Measurements from ENCODE around the gene SLX4. TPM values are rescaled to one million over a fixed set of nuclear protein-coding genes. Genes with fewer than 3 reads are reported as not detected.

The SLX4 gene
- total RNA-seq, 1 experiment from 2014 or later = 5.1 TPM

- no peaks in the 10 kb centered on the region for H3F3A ChIP-seq (ENCODE audit: low read length, unreplicated experiment)
- H2AFZ ChIP-seq (ENCODE audit: low read length) = no peak overlapping the region
- CTCF ChIA-PET = interaction anchor here (0.7 kb wide), 1 partner anchor 28 kb away, joined by 3 read pairs; no protein-coding TSS in a partner anchor
- no peak for ATAC-seq
- H3K9ac ChIP-seq (ENCODE audit: low read length) = no peak overlapping the region
- intact Hi-C loops (cut with micrococcal nuclease) = no loop called here
- no peak overlapping the region for H3K27ac ChIP-seq (ENCODE audit: low read length)
- H3K9me3 ChIP-seq (ENCODE audit: low read length) = no peaks in the 10 kb centered on the region
- no peaks in the 10 kb centered on the region for H3K9me2 ChIP-seq (replicated peaks; ENCODE audit: low read length)
- no peak overlapping the region for H3K4me2 ChIP-seq (ENCODE audit: low read length)
- H4K20me1 ChIP-seq (ENCODE audit: low read length) = no peaks in the 10 kb centered on the region
- TF ChIP-seq CTCF (conservative IDR thresholded peaks at IDR 0.05; ENCODE audit: low read depth, low read length) = no peak
- no peak for TF ChIP-seq EZH2 (IDR thresholded peaks at IDR 0.05; ENCODE audit: low read length, unreplicated experiment)
- TF ChIP-seq EZH2phosphoT487 (IDR thresholded peaks at IDR 0.05; ENCODE audit: borderline replicate concordance, low read length) = no peak
- no peaks in the 10 kb centered on the region for H3K79me2 ChIP-seq (ENCODE audit: low read length)
- no TSS peak for BruUV-seq (replicated peaks)
- no peak for DNase-seq
- H3K27me3 ChIP-seq (ENCODE audit: low read length) = no peaks in the 10 kb centered on the region
- H3K4me1 ChIP-seq (ENCODE audit: insufficient read depth, low read length) = no peaks in the 10 kb centered on the region
- POLR2A ChIA-PET (ENCODE audit: unreplicated experiment) = no interaction called here
- no peaks in the 10 kb centered on the region for H3K36me3 ChIP-seq (ENCODE audit: low read depth, low read length)
- no peak overlapping the region for H3K4me3 ChIP-seq (ENCODE audit: low read length)
Measured at GRCh38 chr16:3625911-3626732, 14.7 kb upstream of the SLX4 start.

DNA sequence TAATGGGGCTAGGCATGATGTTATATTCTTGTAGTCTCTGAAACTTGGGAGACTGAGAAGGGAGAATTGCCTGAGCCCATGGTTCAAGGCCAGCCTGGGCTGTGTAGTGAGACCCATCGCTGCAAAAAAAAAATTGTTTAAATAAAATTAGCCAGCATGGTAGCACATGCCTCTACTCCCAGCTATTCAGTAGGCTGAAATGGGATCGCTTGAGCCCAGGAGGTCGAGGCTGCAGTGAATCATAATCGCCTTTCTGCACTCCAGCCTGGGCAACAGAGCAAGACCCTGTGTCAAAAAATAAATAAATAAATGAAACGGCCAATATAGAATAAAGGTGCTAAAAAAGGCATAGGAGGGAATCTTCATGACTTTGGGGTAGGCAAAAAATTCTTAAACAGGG lies 13.9 kb upstream of the SLX4 start:
- CTCF ChIA-PET = no interaction called here
- no peaks in the 10 kb centered on the region for H3K36me3 ChIP-seq (ENCODE audit: low read depth, low read length)
- no peak for DNase-seq

More for the DNA sequence above, 13.9 kb upstream of the SLX4 start:
- intact Hi-C loops (cut with micrococcal nuclease) = no loop called here
- Histone ChIP-seq H2AFZ (ENCODE audit: low read length) (no peak overlapping the region), H3F3A (ENCODE audit: low read length, unreplicated experiment) (no peaks in the 10 kb centered on the region), H4K20me1 (ENCODE audit: low read length) (no peaks in the 10 kb centered on the region), H3K9me2 (replicated peaks; ENCODE audit: low read length) (no peaks in the 10 kb centered on the region), H3K27ac (ENCODE audit: low read length) (no peak overlapping the region), H3K9ac (ENCODE audit: low read length) (no peak overlapping the region), H3K4me2 (ENCODE audit: low read length) (no peak overlapping the region), H3K27me3 (ENCODE audit: low read length) (no peaks in the 10 kb centered on the region), H3K4me1 (ENCODE audit: insufficient read depth, low read length) (no peaks in the 10 kb centered on the region), H3K79me2 (ENCODE audit: low read length) (no peaks in the 10 kb centered on the region), H3K9me3 (ENCODE audit: low read length) (no peaks in the 10 kb centered on the region), H3K4me3 (ENCODE audit: low read length) (no peak overlapping the region)
- BruUV-seq (replicated peaks) = no TSS peak
- TF ChIP-seq EZH2phosphoT487 (IDR thresholded peaks at IDR 0.05; ENCODE audit: borderline replicate concordance, low read length) (no peak), CTCF (conservative IDR thresholded peaks at IDR 0.05; ENCODE audit: low read depth, low read length) (no peak), EZH2 (IDR thresholded peaks at IDR 0.05; ENCODE audit: low read length, unreplicated experiment) (no peak)
- POLR2A ChIA-PET (ENCODE audit: unreplicated experiment) = no interaction called here
- no peak for ATAC-seq

Measured in PC-3 (cell line).